ENCODE measurements around the gene ZBTB43.

ZBTB43 gene

DNA sequence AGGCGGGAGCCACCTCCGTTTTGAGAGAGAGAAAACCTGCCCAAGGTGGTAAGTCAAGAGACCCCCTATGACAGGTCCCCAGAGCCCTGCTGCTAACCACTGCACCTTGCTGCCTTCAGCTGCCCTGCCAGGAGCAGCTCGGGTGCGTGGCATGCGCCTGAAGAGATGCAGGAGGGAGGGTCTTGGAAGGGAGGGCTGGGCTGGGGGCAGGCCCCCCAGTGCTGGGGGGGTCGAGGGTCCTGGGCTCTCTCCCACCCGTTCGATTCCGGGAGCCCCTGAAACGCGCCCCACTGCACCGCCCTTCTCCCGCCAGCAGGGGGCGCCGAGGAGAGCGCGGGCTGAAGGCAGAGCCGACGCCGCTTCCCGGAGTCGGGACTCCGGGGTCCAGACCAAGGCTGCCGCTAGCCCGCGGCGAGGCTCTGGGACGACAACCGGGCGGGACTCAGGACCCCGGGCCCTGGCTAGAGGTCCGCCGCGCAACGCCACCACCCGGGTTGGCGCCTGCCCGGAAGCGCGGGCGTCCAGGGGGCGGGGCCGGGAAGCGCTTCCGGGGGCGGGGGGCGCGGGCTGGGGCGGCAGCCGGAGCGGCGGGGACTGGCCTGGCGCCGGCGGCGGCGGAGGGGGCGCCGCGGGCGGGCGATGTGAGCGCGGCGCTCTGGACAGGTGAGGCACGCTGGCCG, 55.4 kb downstream of the ZBTB43 start, which contains the start of gene ZBTB34:
Gene ZBTB34 (plus strand): TSS at position 563 of the 680 bp plus-strand sequence. CDS start 18,761 bp downstream, outside the sequence.
- peak; percentile 79 for DNase-seq

DNA sequence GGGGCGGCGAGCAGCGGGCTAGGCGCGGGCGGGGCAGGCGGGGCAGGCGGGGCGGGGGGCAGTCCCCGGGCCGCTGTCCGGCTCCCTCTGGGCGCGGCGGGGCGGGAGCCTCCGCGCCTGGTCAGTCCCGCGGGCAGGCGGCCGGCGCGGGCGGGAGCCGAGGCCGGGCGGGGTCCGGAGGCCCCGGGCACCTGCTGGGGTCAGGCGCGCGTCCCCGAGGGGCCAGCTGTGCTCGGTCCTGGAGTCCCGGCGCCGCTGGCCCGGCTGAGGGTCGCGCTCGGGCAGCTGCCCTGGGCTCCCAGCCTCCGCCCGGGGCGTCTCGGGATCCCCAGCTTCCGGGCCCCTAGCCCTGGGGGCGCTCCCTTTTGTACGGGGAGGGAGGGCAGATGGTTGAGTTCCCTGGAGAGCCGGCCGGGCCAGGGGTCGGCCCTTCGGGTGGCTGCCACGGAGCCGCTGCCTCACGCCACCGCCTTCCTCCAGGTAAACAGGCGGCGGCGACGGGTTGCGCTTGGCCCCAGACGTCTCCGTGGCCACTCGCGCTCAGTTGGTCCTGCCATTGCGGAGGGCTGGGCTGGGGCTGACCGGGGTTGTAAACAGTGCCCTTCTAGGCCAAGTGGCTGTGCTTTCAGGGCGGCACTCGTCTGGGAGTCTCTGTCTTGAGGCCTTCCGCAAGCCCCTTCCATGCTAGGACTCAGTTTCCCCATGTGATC, 56.1 kb downstream of the ZBTB43 start:
- DNase-seq = peak; percentile 14

DNA sequence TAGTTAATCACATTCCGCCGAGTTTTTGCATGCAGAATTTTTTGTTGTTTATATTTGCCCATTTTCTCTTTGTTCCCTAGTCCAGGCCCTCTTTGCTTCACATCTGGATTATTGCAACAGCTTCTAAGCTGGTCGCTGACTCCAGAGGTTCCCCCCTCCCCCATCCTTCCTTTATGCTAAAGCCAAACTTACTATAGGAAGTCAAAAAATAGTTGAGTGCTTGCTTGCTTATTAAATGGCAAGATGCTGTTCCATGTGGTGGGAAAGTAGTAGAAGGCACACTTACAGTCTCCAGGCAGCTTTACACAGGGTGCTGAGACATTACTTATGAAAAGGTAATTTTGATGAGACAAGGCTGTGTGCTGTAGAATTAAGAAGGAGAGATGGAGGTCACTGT, 56.9 kb downstream of the ZBTB43 start:
- no peak for DNase-seq

DNA sequence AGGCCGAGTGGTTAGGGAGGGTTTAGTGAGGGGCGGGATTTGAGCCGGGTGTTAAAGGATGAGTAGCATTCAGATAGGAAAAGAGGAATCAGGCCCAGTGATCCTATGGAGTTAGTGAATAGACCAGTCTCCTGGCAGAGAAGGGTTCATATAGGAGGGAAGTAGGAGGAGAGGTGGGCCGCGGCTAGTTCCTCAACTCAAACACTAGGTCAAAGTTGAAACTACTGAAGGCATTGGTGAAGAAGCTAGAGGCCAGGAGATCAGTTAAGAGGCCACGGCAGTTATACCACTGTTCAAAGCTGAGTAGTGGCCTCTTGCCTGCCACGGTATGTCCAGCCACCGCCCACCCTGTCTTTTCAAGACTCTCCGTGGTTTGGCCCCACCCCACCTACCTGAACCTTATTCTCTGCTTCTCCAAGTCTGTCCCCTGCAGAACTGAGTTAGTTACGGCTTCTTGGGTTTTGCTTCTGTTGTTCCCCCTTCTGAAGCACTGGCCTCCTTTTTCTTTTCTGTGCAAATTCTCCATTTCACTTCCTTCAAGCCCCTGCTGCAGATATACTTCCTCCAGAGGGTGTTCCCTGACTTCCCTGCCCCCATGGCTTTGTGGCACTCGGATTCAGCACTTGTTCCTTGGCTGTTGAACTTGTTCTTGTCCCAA, 57.4 kb downstream of the ZBTB43 start:
- DNase-seq = no peak

DNA sequence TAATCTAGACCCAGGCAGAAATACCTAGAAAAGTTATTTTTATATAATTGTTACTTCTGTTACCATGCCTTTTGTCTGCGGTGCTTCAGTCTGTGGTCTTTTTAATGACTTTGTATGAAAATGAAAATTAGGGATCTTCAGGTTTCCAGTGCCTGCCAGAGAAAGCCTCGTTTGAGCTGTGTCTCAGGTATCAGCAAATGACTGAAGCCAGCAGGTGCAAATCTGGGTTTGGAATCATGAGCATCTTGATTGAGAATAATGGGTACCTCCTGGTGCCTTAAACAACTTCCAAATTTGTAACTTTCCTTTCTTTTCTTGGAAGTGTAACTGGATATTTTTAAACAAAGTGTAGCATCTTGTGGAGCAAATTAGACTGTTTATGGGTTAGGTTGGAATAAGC, 59.9 kb downstream of the ZBTB43 start:
- no peak for DNase-seq

DNA sequence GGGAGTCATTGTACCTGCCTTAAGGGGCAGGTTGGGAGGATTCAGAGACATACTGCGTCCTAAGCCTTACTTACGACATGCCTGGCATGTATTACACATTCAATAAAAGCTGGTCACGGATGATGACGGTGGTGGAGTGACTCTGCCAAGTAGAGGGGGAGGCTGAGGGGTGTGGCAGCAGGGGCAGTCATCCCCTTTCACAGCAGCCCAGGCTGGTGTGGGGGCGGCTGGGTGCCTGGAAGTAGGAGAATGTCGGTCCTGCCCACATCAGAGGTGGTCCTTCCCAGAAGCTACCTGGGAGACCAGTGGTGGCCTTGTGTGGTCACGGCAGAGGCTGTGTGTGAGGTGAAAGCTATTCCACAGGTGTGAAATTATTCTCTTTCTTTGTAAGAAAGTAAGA, 64.5 kb downstream of the ZBTB43 start:
- no peak for DNase-seq

DNA sequence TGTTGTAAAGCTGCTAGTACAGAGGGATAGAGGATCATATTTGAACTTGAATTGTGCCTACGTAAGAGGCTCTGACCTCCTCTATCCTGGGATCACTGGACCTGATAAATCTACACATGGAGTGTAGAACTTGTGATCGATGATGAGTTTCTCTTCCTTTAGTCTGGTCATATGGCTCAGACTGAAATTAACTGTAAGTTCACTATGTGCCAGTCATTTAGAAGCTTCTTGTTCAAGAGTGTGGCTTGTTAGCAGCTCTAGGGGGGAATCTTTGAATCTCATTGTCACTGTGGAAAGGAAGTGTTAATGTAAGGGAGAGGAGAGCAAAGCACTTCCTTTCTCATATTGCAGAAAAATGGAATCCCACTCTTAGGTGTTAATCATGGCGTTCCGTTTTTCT, 67.7 kb downstream of the ZBTB43 start:
- no peak for DNase-seq

DNA sequence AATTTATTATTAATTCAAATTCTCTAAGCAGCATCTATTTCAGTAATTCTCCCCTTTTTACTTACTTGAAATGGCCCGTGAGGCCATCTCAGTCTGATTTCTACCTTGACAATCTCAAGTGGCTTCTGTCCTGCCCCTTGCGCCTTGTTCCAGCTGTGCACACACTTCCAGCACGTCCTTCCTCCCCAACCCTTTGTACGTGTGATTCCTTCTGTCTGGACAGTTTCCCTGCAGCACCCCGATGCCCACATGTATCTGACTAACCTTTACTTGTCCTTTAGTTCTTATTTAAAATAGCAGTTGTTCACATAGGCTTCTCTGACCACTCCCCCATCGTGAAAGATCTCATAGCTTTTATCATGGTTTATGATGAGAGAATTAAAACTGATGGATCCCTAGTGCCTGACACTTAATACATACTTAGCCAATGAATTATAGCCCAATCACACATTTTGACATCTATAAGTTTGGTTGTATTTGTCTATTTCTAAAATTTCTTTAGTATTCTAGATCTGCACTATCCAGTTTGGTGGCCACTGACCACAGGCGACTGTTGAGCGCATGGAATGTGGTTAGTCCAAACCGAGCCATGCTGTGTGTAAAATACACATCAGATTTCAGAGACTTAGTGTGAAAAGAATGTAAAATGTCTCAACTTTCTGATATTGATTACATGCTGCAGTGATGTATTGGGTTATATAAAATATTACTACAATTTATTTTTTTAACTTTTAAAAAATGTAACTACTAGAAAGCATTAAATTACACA, 69.9 kb downstream of the ZBTB43 start:
- no peak for DNase-seq

DNA sequence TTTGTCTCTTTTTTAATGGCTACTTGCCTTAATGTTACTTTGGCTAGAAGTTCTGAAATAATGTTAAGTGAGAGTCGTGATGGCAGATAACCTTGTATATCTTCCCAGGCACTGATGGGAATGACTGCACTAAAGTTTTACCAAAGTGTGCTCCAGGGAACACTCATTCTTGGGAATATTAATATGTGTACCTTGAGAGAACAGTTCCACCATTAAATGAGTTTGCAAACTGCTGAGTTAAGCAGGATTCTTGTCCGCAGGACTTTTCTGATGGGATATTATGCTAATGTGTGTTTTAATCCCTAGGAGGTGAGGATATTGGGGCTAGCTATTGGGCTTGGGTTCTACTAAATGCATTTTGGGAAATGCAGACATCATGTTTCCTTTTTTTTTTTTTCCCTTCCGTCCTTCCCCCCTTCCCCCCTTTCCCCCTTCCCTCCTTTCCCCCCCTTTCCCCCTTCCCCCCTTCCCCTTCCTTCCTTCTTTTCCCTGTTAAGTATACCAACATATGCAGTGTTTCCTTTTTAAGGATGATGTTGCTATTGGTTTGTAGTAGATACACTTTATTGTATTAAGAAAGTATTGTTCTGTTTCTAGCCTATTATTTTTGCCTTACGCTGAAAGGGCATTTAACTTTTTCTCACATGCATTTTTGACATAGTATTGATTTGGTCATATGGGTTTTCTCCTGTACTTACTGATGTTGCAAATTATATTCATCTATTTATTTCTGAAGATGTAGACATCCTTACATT, 71.1 kb downstream of the ZBTB43 start:
- no peak for DNase-seq

DNA sequence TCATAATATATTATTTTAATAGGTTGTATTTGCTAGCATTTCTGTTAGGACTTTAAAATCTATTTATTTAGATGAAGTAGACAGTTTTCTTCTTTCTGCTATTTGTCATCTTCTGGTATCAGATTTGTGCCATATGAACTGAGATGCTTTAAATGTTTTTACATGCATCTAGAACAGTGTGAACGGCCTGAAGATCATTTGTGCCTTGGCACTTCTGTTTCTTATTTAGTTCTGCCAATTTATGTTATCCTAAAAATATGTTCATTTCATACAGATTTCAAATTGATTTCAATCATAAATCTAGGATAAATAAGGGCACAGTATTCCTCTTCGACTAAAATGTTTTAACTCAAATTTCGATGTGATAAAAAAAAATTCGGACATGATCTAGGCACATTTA, 71.7 kb downstream of the ZBTB43 start:
- DNase-seq = no peak

DNA sequence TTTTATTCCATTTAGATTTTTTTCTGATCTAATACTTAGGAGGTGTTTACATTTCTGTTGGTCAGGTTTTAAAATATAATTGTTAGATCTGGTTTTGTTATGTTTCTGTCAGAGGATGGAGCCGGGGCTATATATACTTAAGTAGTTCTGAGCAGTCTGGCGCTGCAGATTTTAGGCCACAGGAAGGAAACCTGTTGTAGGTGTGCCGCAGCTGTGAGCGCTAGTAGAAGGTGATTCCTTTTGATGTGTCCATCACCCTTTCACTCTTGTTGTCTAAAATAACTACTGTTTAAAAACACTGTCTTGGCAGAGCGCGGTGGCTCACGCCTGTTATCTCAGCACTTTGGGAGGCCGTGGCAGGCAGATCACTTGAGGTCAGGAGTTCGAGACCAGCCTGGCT, 72.6 kb downstream of the ZBTB43 start:
- no peak for DNase-seq

DNA sequence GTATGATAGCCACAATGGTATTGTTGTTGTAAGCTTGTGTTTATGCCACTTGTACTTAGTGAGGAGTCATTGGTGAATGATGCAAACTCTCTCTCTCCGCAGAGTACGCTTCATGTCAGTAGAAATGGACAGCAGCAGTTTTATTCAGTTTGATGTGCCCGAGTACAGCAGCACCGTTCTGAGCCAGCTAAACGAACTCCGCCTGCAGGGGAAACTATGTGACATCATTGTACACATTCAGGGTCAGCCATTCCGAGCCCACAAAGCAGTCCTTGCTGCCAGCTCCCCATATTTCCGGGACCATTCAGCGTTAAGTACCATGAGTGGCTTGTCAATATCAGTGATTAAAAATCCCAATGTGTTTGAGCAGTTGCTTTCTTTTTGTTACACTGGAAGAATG, 74.4 kb downstream of the ZBTB43 start:
- DNase-seq = no peak

DNA sequence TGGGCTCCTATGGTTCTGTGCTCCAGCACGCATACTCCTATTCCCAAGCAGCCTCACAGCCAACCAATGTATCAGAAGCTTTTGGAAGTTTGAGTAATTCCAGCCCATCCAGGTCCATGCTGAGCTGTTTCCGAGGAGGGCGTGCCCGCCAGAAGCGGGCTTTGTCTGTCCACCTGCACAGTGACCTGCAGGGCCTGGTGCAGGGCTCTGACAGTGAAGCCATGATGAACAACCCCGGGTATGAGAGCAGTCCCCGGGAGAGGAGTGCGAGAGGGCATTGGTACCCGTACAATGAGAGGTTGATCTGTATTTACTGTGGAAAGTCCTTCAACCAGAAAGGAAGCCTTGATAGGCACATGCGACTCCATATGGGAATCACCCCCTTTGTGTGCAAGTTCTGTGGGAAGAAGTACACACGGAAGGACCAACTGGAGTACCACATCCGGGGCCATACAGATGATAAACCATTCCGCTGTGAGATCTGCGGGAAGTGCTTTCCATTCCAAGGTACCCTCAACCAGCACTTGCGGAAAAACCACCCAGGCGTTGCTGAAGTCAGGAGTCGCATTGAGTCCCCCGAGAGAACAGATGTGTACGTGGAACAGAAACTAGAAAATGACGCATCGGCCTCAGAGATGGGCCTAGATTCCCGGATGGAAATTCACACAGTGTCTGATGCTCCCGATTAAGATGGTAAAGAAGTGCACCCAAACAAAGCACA, 75.5 kb downstream of the ZBTB43 start:
- no peak for DNase-seq

DNA sequence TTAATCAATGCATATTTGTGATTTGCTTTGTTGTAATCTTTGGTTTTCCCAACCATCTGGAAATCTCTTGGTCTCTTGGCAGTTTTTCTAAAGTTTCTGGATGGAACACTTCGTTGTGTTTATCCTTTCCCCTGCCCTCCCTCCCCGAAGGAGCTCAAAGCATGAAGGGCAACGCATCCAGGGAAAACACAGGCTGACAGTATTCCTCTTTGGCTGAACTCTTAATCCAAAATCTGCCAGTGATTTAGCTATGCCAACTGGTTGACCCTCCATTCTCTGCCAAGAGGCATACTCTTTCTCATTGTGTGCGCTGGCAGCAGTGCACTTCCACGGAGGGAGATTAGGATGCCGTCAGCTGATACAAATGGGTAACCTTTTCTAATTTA, 76.1 kb downstream of the ZBTB43 start:
- DNase-seq = no peak

DNA sequence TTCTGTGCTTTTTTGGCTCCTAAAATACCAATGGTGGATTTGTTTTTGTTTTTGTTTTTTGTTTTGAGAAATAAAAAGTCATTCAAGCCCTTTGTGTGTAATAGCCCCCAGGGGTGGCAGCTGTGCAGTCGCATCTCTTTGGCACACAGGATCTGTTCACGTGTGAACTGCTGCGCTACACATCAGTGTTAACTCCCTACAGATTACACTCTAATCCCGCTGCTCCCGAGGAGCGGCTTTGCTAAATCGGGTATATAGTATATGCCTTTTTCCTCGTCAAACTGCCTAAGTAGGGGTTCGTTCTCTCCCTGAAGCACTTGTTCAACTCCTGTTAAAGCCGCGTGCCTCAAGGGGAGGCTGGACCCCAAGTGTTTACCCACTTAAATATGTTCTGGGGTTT, 77.9 kb downstream of the ZBTB43 start:
- no peak for DNase-seq

DNA sequence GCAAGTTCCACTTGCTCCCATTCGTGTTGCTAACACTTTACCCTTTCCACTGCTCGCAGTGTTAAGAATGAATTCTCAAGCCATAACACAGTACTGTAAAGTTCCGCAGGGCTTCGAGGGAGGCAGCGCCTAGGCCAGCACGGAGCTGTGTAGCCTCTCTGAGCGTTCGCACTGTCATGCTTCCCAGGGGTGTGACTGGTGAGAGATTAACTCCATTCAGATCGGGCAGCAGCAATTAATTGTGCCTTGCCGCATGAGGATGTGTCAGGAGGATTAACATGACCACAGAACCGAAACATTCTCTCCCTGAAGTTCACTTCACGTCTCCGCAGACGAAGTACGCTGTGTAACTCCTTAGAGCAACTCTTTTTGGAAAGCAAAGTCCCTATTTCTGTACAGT, 78.8 kb downstream of the ZBTB43 start:
- DNase-seq = no peak

DNA sequence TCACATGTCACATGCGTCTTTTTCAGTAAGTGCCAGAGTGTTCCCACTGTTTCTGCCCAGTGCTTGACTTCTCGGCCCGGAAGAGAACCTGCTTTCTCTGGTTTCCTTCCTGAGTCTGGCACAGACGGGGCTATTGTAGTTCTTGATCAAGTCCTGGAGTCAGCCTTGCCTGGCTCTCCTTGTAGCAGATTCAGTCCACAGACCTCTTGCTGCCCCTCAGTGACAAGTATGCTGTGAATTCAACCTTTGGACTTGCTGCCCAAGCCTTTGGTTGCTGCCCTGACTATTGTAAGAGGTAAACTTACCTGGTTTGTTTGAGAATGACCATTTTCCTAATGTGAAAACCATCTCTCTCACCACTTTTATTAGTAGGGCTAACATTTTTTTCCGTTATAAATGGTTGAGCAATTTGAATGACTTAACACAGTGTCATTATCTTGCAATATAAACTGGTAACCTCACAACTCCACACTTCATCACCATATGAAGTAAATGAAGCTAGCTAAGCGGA, 80.3 kb downstream of the ZBTB43 start:
- no peak for DNase-seq

DNA sequence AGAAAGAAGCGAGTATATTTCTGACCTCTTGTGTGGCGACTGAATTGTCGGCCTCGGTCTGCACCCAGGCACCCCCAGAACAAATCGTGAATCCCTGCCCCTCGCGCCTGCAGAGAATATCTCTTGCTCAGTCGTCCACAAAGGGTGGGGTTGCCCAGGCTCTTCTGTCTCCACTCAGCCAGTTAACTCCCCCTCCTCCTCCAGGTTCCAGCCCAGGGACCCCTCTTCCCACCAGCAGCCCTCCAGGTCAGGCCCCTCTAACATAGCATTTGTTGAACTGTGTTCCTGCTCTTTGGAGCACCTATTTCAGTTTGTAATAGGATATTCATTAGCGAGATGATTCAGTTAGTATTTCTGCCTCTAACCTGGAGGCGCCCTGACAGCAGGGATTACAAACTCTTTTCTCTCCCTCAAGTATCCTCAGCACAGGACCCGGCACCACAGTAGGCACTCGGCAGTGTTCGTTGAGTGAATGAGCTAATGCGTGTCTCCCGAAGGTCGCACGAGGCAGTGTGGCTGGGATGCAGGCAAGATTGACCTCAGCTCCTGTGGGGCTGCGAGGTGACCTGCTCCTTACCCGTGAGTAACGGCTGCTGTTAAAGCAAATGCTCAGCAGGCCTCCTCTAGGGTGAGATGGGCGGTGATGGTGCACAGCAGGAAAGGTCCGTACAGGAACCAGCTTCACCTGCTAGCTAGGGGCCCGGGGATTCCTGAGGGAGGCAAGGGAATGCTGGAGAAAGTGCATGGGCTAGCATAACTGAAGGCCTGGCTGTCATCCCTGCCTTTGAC, 81.4 kb downstream of the ZBTB43 start:
- DNase-seq = no peak

DNA sequence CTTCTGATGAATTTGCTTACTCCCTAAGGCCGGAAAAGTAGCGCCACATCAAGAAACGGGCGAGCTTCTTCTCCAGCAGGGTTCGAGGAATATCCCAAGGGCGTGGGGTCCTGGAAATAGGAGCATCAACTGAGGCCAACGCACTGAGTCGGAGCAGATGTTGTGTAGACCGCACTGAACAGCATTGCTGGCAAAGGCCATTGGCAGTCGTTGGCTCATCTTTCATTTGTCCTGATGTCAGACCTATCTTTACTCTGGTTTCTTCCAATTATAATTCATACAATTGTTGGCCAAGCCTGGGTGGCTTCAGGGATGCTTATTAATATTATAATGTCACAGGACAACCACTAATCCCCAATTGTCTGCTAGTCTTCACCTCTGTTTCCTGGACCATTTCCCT, 82.1 kb downstream of the ZBTB43 start:
- DNase-seq = no peak
